Urinary bladder (tissue), 4 donors: ENCODE results near the gene NT5C3B. TPM values are rescaled to one million over a fixed set of nuclear protein-coding genes. Genes with fewer than 3 reads are reported as not detected.

Experiments used
- DNase-seq: peaks from one replicate; pipeline ENCODE4 v3.0.0-alpha.2; 2015; ENCODE audit errors: extremely low spot score
- H3K27ac ChIP-seq: one replicate; pipeline ENCODE4 v1.5.1; 2013; ENCODE audit warnings: low read depth, mild to moderate bottlenecking, moderate library complexity
- H3K36me3 ChIP-seq: one replicate; pipeline ENCODE4 v1.6.1; 2013; ENCODE audit warnings: mild to moderate bottlenecking, moderate library complexity; ENCODE audit not compliant: insufficient read depth
- H3K4me1 ChIP-seq: one replicate; pipeline ENCODE4 v1.6.1; 2013; ENCODE audit warnings: mild to moderate bottlenecking, moderate library complexity; ENCODE audit not compliant: insufficient read depth
- H3K4me3 ChIP-seq: one replicate; pipeline ENCODE4 v1.5.1; 2013; ENCODE audit warnings: low read depth, low read length
- WGBS: extraction: QIAGEN DNeasy Blood & Tissue Kit; methylation state at CpG from one replicate; pipeline ENCODE4 v1.1.7; 2013; 5-methylcytosine and 5-hydroxymethylcytosine counted together
- polyA plus RNA-seq: library from polyadenylated mRNA; stranded (reverse); fragments of 200-250 nt; gene quantifications from one replicate; pipeline ENCODE4 v1.2.3, GENCODE V29; 2013
- total RNA-seq: library from RNA; depleted of rRNA; stranded (reverse); fragments of >200 nt; gene quantifications from one replicate; pipeline ENCODE4 v1.2.3, GENCODE V29; 2014
- donor health status: healthy with polysubstance abuse.
- donor health status: healthy.

The NT5C3B gene
- total and polyA plus RNA-seq, 2 donors: 40.8 to 67.9 TPM

DNA sequence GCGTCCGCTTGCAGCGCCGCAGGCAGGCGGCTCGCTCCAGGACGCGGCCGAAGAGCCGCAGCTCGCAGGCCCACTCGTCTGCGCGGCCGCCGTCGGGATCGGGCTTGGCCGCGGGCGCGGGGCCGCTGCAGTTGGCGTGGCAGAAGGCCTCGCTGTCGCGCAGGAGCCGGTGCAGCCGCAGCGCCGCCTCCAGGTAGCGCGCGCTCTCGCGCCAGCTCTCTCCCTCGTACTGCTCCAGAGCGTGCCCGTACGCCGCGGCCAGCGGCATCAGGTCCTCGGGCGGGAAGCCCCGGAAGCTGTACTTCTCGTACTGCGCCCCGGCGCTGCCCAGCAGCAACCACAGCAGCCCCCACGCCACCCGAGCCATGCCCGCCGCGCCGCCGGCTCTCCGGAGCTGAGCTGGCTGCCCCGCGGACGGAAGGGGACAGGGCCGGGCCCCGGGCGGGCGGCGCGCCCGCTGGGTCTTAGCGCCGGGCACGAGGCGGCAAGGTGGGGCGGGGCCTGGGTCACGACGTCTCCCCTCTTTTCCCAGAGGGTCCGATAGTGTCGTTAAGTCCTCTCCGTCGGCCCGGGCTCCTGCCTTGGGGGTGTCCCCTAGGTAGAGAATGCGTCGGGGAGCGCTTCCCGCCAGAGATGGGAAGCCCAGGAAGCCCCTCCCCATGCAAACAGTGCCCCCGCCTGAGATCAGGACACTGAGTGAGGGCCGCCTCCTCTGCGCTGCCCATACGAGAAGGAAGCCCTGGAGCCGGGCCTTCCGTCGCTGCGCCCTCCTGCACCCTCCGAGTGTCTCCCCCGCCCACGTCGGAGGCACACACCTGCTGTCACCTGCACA is 24.3 kb downstream of the NT5C3B start, which contains the start of gene P3H4:
Gene P3H4 (minus strand): TSS at position 401 of the 832 bp plus-strand sequence. CDS start 34 bp downstream, at position 367.
- under 1% methylated on average over 96 of the region's 96 CpGs for WGBS
- Histone ChIP-seq H3K4me1 (no peaks in the 10 kb centered on the region), H3K27ac (peak within 1 kb of the TSS; percentile 55), H3K4me3 (peak within 1 kb of the TSS; percentile 83), H3K36me3 (no peaks in the 10 kb centered on the region)
- no peak for DNase-seq

DNA sequence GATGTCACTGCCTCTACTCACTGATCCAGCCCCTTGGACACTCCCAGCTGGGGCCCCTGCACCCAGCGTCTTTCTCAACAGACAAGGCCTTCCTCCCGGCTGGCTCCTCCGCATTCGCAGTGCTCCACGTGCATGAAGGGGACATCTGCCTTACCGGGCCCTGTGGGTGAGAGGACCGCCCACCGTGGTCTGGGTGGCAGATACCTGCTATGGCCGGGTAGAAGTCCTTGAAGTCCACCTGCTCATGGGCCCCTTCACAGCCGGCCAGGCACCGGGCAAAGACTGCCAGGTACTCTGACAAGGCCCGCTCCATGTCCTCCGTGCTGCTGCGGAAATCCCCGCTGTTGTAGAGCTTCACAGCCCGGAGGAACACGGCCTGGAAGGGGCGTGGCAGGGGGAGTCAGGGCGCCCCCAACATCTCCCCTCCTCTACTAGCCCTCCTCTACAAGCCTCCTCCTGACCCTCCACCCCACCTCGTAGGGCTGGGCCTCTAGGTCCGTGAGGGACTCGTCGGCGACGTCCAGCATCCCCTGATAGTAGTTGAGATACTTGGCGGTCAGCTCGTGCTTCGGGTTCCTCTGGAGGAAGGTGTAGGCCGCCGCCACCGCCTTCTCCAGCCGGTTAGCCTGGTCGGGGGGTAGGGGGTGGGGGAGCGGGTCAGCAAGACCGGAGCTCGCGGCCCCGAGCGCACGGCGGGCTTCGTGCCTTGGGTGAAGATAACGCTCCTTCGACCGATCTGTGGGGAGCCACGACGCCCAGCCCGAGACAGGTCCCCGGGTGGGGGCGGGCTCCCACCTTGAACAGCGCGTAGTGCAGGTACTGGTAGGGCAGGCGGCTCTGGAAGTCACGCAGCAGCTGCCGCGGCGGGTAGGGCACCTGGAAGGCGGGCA is 25.1 kb downstream of the NT5C3B start:
- 18% methylated on average over 58 of the region's 58 CpGs for WGBS
- peak overlapping the region; percentile 55 for H3K27ac ChIP-seq
- no peaks in the 10 kb centered on the region for H3K4me1 ChIP-seq

DNA sequence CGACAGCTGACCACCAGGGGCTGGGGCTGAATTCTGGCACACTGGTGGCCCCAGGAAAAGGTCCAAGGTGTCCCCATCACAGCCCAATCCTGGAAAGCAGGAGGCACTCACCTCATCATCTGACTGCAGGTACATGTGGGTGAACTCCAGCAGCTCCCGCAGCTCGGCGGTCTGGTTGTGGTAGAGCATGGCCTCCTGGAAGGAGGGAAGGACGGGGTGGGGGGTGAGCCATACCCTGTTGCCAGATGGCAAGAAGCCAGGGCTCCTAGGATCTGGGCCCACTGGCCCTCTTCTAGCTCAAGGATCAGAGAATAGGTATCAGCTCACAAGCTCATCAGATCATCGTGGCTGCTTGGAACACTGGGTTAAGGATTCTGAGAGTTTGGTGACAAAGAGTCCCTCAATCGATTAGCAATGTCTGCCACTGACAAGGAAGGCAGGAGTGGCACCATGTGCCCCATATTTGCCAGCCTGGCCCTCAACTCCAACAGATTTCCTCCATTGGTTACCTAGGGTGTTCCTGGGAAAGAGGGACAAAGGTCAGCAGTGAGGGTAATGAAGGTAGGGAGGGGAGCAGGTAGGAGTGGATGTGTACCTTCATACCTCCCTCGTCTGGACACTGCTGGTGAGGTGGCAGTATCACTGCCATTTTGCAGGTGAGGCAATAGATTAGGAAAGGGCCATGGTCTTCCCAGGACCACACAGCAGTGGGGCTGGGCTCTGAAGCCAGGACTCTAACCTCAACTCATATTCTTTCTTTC is 29.2 kb downstream of the NT5C3B start:
- 83% methylated on average over 8 of the region's 8 CpGs for WGBS
- no peak overlapping the region for H3K4me3 ChIP-seq
- no peak for DNase-seq
- H3K4me1 ChIP-seq: no peaks in the 10 kb centered on the region
- no peak overlapping the region for H3K27ac ChIP-seq
- no peaks in the 10 kb centered on the region for H3K36me3 ChIP-seq

More for the DNA sequence above, 25.1 kb downstream of the NT5C3B start:
- no peaks in the 10 kb centered on the region for H3K36me3 ChIP-seq
- DNase-seq: no peak
- peak overlapping the region; percentile 83 for H3K4me3 ChIP-seq

DNA sequence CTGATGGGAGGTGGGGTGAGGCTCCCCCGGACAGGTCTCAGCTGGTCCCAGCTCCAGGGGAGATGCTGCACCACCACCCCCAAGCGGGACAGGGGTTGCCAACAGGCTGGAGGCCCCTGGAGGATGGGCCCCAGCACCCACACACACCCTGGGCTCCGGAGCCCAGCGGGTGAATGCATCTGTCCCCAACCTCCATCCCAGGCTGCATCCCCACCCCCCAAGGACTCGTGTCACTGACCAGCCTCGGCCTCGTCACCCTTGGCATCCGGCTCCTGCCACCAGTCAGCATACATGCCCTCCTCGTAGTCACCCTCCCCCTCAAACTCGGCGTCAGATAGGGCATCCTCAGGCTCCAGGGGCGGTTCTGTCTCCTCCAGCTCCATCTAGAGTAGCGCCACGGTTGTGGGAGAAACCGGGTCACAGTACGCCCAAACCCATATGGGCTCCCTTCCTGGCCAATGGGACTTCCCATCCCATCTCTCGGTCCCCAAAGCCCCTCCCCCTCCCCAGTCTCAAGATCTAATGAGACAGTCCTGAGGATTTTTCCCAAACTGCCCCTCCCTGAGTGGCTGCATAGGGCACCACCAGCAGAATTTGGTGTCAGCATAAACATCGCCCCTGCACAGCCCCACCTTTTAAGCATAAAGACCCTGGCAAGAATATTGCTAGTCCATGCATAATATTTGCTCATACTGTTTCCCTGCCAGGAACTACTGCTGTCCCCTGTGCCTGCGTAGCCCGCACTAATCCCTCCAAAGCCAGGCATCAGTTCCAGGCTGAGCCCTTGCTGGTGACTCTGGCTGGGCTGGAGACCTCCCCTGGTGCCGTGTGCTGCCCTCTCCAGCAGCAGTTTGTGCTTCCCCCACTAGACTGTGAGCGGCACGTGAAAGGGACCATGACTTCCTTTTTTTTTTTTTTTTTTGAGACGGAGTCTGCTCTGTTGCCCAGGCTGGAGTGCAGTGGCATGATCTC is 32.7 kb downstream of the NT5C3B start:
- no peak for DNase-seq
- Histone ChIP-seq H3K36me3 (no peaks in the 10 kb centered on the region), H3K27ac (no peak overlapping the region), H3K4me1 (no peaks in the 10 kb centered on the region), H3K4me3 (no peak overlapping the region)
- WGBS: 69% methylated on average over 24 of the region's 24 CpGs

DNA sequence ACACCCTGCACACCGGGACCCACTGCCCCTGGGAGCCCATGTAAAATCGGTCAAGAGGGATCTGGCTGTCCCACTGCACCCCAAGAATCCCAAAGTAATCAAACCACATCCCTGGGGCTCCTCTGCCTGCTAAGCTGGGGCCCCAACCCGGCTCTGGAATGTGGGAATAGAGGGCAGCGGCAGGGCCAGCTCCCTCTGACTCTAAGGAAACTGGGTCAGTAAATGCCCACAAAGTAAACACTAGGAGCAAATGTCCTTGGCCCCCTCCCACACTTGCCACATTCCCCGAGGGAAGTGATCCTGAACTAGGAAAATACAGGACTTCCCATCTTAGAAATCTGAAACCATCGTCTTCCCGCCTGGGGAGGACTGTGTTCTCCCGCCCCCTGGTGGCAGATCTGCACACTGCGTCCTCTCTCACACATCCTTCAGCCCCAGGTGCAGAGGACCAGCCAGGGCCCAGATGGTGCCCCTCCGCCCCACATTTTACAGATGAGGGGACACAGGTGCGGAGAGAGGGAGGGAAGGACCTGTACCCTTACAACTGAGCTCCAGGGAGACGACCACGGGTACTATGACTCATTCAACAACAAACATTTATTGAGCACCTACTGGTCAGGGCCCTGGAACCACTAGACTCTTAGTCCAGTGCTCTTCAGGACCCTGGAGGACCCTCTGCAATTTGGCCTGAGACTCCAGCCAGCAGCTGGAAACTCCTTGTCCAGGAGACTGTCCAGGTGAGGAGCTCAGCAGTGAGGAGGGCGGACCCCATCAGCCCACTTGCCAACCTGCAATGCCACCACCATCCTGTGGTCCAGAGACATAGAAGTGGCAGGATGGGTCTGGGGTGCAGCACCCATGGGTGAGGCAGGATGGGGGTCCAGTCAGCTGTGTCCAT is 34.4 kb downstream of the NT5C3B start:
- Histone ChIP-seq H3K36me3 (no peaks in the 10 kb centered on the region), H3K4me1 (no peaks in the 10 kb centered on the region), H3K4me3 (no peak overlapping the region), H3K27ac (no peak overlapping the region)
- no peak for DNase-seq
- WGBS: 12% methylated on average over 14 of the region's 14 CpGs

DNA sequence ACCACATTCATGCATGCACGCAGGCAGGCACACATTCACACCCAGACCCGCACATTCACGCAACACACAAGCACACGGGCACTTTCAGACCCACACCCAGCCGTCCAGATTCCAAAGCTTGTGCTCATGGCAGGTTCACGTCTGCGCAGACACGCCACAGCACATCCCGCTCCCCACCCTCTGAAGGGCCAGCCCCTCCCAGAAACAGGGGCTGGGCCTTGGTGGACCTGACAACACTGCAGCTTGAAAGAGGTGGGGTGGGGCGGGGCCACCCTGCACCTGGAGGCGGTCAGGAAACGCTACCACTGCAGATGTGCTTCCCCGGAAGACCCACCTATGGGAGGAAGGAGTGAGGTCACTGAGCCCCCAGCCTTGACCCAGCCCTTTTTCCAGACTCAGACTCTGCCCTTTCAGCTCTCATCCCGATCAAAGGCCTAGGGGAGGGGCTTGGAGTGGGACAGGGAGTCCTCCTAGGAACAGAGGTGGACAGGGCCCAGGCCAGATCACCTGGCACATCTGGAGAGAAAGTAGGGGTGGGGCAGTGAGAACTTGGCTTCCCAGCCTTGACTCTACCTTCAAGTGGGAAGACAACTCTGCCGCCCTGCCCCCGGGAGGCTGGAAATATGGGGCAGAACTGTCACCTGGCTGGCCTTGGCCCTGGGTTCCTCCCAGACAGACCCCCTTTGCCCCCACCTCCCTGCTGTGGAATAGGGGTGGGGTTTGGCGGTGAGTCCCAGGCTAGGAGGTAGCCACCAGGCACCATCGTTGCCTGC is 35.2 kb downstream of the NT5C3B start:
- Histone ChIP-seq H3K36me3 (no peaks in the 10 kb centered on the region), H3K27ac (no peak overlapping the region), H3K4me1 (no peaks in the 10 kb centered on the region), H3K4me3 (no peak overlapping the region)
- 28% methylated on average over 18 of the region's 18 CpGs for WGBS
- DNase-seq: peak; percentile 86

DNA sequence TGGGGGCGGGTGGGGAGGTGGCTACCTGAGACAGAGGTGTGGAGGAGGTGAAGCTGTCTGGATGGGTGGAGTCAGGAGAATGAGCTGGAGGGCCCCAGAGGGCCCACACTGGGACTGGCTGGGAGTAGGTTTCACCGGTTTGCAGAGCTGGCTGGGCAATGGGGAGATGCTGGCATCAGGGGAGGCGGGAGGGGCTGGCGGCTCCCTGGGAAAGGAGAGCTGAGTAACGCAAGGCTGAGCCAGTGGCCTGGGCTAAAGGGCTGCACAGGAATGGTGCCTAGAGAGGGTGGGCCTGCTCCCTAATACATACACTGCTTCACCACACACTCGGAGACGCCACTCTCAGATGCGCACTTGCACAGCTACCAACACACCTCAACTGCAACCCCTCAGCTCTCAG is 36.7 kb downstream of the NT5C3B start:
- WGBS: 86% methylated on average over 8 of the region's 8 CpGs
- Histone ChIP-seq H3K4me1 (no peaks in the 10 kb centered on the region), H3K4me3 (no peak overlapping the region), H3K27ac (peak overlapping the region; percentile 26), H3K36me3 (no peaks in the 10 kb centered on the region)
- no peak for DNase-seq

DNA sequence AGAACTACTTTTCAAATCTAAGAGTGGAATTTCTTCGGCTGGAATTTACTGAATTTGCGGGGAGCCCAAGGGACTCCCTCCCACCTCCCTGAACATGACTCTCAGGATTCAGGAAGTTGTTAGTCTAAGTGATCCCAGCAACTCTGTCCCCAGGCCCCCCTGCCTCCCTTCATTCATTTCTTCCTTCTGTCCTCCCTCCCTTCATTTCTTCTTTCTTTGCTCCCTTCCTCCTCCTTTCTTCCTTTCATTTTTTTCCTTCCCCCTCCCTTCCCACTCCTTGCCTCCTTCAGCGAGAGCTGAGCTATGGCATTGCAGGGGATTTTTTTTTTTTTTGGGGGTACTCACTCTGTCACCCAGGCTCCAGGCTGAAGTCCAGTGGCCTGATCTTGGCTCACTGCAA is 38.7 kb downstream of the NT5C3B start:
- Histone ChIP-seq H3K27ac (no peak overlapping the region), H3K36me3 (no peaks in the 10 kb centered on the region), H3K4me1 (no peaks in the 10 kb centered on the region), H3K4me3 (no peak overlapping the region)
- DNase-seq: no peak
- WGBS: 82% methylated on average over 3 of the region's 3 CpGs

DNA sequence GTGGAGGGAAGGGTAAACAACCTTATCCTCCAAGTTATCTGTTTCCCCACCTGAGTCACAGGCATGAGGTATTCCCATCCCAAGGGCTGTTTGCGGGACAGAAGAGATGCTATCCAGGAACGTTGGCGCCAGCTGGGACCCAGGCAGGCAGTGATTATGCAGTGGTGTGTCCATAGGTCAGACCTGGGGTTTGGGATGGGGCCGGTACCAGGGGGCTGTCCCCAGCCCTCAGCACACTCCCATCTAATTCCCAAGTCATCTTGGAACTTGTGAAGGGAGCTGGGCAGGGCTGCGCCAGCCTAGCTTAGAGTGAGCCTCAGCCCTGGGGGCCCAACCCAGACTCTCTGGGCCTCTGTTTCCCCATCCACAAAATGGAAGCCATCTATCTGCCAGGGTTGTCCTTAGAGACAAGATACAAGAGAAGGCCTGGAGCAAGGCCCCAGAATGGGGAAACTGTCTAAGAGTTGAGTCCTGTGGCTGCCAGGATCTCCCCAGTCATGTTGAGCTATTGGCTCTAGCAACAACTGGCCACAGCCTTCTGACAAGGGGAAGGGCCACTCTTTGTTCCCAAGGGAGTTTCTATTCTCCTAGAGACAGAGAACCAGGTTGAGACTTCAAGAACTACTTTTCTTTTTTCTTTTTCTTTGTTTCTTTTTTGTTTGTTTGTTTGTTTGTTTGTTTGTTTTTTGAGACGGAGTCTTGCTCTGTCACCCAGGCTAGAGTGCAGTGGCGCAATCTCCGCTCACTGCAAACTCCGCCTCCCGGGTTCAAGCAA is 39.7 kb downstream of the NT5C3B start:
- DNase-seq: no peak
- 86% methylated on average over 10 of the region's 10 CpGs for WGBS

DNA sequence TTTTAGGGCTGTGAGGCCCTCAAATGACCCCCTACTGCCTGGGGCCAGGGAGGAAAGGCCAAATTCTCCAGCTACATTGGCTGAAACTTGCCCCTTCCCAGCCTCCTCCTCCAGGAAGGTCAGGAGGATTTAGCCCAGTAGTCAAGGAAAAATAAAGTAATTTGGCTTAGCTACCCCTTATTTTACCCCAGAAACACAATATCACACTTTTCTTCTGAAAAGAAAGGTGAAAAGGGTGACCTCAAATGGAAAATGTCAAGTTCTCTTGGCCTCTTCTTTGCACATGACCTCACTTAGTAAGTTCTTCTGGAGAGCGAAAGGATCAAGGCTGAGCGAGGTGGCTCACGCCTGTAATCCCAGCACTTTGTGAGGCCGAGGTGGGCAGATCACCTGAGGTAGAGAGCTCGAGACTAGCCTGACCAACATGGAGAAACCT is 41.5 kb downstream of the NT5C3B start:
- DNase-seq: no peak
- Histone ChIP-seq H3K4me1 (no peaks in the 10 kb centered on the region), H3K36me3 (no peaks in the 10 kb centered on the region), H3K4me3 (no peak overlapping the region), H3K27ac (no peak overlapping the region)
- 95% methylated on average over 5 of the region's 5 CpGs for WGBS

More for the DNA sequence above, 39.7 kb downstream of the NT5C3B start:
- Histone ChIP-seq H3K36me3 (no peaks in the 10 kb centered on the region), H3K4me3 (no peak overlapping the region), H3K27ac (peak overlapping the region; percentile 14), H3K4me1 (no peaks in the 10 kb centered on the region)
